Upper lobe of left lung (tissue), 4 donors: ENCODE data around the gene POLR1B.

Experiments
- EP300 ChIP-seq, 4 donors: sonication (generic); formaldehyde crosslinking; IDR thresholded peaks; one replicate each; pipeline ENCODE4 v1.5.1; 2017; ENCODE audit warnings: antibody characterized with exemption in 4 of 4, control low read depth in 2 of 4
- POLR2A ChIP-seq, 4 donors: fragments of 450-650 bp; IDR thresholded peaks; one replicate each; pipeline ENCODE4 v1.5.1; 2016 to 2017; ENCODE audit warnings: antibody characterized with exemption in 4 of 4, mild to moderate bottlenecking in 2 of 4
- POLR2AphosphoS5 ChIP-seq, 2 donors: sonication (generic); formaldehyde crosslinking; IDR thresholded peaks; one replicate each; pipeline ENCODE4 v1.5.1; 2017; ENCODE audit warnings: antibody characterized with exemption in 2 of 2
- TF ChIP-seq, protein P1 (sequence below), 6 experiments: fragments of 450-650 bp in 4 of 6; fragments of 200-600 bp in 2 of 6; sonication (generic) in 2 of 6; IDR thresholded peaks; one replicate each; pipeline ENCODE4 v1.5.1; 2016 to 2019; ENCODE audit warnings: antibody characterized with exemption in 6 of 6

DNA sequence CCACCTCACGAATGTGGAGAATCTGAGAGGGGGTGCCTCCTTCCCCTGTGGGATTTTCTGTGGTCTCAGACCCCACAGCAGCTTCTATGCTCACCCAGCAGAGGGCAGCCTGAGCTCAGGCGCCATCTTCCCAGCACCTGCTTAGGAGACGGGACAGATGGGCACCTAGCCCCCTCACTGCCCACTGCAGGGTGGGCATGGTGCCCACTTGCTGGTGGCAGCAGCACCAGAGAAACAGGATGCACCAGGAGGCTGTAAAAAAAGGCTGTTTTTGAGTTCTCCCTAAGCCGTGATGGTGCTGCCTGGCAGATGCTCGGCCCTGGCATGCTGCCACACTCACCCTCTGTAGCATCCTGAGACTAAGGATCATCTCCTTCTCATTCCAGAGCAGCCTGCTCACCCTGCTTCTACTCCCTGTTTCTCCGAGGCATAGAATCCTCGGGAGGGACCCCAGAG, 84.4 kb downstream of the POLR1B start:
- TF ChIP-seq EP300 (IDR thresholded peaks at IDR 0.05) (no peak), POLR2A (IDR thresholded peaks at IDR 0.05) (no peak), POLR2AphosphoS5 (IDR thresholded peaks at IDR 0.05) (peak in 1 of 2 donors; percentile 21)
- TF ChIP-seq, protein P1, sequence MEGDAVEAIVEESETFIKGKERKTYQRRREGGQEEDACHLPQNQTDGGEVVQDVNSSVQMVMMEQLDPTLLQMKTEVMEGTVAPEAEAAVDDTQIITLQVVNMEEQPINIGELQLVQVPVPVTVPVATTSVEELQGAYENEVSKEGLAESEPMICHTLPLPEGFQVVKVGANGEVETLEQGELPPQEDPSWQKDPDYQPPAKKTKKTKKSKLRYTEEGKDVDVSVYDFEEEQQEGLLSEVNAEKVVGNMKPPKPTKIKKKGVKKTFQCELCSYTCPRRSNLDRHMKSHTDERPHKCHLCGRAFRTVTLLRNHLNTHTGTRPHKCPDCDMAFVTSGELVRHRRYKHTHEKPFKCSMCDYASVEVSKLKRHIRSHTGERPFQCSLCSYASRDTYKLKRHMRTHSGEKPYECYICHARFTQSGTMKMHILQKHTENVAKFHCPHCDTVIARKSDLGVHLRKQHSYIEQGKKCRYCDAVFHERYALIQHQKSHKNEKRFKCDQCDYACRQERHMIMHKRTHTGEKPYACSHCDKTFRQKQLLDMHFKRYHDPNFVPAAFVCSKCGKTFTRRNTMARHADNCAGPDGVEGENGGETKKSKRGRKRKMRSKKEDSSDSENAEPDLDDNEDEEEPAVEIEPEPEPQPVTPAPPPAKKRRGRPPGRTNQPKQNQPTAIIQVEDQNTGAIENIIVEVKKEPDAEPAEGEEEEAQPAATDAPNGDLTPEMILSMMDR (IDR thresholded peaks at IDR 0.05): peak; percentile 74 to 92 (median 81)
